Measurements from ENCODE around the gene GULP1. TPM values are rescaled to one million over a fixed set of nuclear protein-coding genes. Genes with fewer than 3 reads are reported as not detected.

GULP1 gene
- polyA plus RNA-seq, 1 donor (not counting 4 experiments of a cell fraction or from before 2014, with no cell fraction given), result 11.7 TPM

DNA sequence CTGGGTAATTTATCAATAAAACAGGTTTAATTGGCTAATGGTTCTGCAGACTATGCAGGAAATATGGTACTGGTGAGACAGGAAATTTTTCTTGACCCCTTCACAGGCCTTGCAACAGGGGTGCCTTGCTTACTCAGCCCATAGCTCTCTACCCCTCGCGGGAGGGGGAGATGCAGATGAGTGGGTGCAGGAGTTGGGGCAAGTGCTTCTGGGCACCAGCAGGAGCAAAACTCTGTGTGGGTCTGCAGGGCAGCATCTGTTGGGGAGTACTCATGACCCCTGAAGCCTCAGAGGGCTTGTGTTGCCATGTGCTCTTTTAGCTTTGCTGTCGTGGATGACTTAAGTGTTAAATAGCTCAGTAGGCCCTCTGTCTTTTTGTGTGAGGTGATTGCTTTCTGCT, 48.6 kb downstream of the GULP1 start:
- FAIRE-seq, result no peak
- Histone ChIP-seq H3K9ac (ENCODE audit: control insufficient read depth, extremely low read depth, insufficient read depth, low read length) (no peak overlapping the region), H3K79me2 (ENCODE audit: control insufficient read depth, insufficient read depth, low read length) (no peaks in the 10 kb centered on the region), H3K4me2 (ENCODE audit: control insufficient read depth, extremely low read depth, insufficient read depth, low read depth, low read length) (no peak overlapping the region), H3K9me1 (ENCODE audit: control insufficient read depth, extremely low read depth, insufficient read depth, low read length) (no peaks in the 10 kb centered on the region), H3K4me1 (ENCODE audit: control insufficient read depth, extremely low read depth, insufficient read depth, low read length) (no peaks in the 10 kb centered on the region), H3K36me3 (ENCODE audit: control insufficient read depth in 2 of 2, extremely low read depth in 1 of 2, insufficient read depth in 2 of 2, low read length in 2 of 2) (no peaks in the 10 kb centered on the region), H2AFZ (ENCODE audit: control insufficient read depth, low read length) (no peak overlapping the region), H3K9me3 (ENCODE audit: control insufficient read depth, low read depth, low read length) (no peaks in the 10 kb centered on the region), H4K20me1 (ENCODE audit: control insufficient read depth, extremely low read depth, insufficient read depth, low read length) (no peaks in the 10 kb centered on the region), H3K4me3 (ENCODE audit: control insufficient read depth in 2 of 3, extremely low read depth in 1 of 3, insufficient read depth in 2 of 3, low read depth in 1 of 3, low read length in 3 of 3) (no peak overlapping the region), H3K27me3 (ENCODE audit: control insufficient read depth, extremely low read depth, insufficient read depth, low read length) (no peaks in the 10 kb centered on the region), H3K27ac (ENCODE audit: control insufficient read depth, insufficient read depth, low read length) (no peak overlapping the region)
- TF ChIP-seq, protein P1, sequence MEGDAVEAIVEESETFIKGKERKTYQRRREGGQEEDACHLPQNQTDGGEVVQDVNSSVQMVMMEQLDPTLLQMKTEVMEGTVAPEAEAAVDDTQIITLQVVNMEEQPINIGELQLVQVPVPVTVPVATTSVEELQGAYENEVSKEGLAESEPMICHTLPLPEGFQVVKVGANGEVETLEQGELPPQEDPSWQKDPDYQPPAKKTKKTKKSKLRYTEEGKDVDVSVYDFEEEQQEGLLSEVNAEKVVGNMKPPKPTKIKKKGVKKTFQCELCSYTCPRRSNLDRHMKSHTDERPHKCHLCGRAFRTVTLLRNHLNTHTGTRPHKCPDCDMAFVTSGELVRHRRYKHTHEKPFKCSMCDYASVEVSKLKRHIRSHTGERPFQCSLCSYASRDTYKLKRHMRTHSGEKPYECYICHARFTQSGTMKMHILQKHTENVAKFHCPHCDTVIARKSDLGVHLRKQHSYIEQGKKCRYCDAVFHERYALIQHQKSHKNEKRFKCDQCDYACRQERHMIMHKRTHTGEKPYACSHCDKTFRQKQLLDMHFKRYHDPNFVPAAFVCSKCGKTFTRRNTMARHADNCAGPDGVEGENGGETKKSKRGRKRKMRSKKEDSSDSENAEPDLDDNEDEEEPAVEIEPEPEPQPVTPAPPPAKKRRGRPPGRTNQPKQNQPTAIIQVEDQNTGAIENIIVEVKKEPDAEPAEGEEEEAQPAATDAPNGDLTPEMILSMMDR (optimal IDR thresholded peaks at IDR 0.05 in 1 of 3, IDR thresholded peaks at IDR 0.05 in 1 of 3, conservative IDR thresholded peaks at IDR 0.05 in 1 of 3; ENCODE audit: extremely low read depth in 1 of 3, insufficient read depth in 2 of 3, low read length in 3 of 3), result no peak
- no peak for TF ChIP-seq EZH2 (IDR thresholded peaks at IDR 0.05; ENCODE audit: low read length)
- dilution Hi-C loops (cut with MboI; ENCODE audit: extremely low pct_ligation_motif_present, low sequenced_read_pairs), result no loop called here
- DNase-seq (ENCODE audit: low read depth, low spot score), result no peak

DNA sequence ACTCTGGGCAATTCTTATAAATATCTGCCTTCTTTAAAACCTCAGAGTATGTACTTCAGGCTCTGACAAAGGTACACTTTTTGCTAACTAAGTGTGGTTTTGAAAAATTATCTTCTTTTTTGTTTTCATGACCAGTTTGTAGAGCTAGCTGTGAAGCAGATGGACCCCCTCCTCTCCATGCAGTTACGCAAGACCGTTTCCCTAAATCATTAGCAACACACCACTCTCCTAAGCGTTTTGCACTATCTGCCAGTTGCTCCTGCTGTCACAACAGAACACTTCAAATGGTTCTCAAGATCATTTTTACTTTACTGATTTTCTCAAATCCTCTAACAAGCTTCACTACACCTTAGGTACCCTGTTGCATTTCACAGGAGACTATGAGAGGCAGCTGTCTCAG, 53.3 kb downstream of the GULP1 start:
- no peak overlapping the region for H3K27ac ChIP-seq (ENCODE audit: control insufficient read depth, insufficient read depth, low read length)
- no peak overlapping the region for H3K4me3 ChIP-seq (ENCODE audit: control insufficient read depth in 2 of 3, extremely low read depth in 1 of 3, insufficient read depth in 2 of 3, low read depth in 1 of 3, low read length in 3 of 3)
- no peaks in the 10 kb centered on the region for H4K20me1 ChIP-seq (ENCODE audit: control insufficient read depth, extremely low read depth, insufficient read depth, low read length)
- no peaks in the 10 kb centered on the region for H3K4me1 ChIP-seq (ENCODE audit: control insufficient read depth, extremely low read depth, insufficient read depth, low read length)
- H3K9me1 ChIP-seq (ENCODE audit: control insufficient read depth, extremely low read depth, insufficient read depth, low read length), result no peaks in the 10 kb centered on the region
- H3K79me2 ChIP-seq (ENCODE audit: control insufficient read depth, insufficient read depth, low read length), result no peaks in the 10 kb centered on the region
- no peak for FAIRE-seq
- TF ChIP-seq, protein P1 (optimal IDR thresholded peaks at IDR 0.05 in 1 of 3, IDR thresholded peaks at IDR 0.05 in 1 of 3, conservative IDR thresholded peaks at IDR 0.05 in 1 of 3; ENCODE audit: extremely low read depth in 1 of 3, insufficient read depth in 2 of 3, low read length in 3 of 3), result no peak
- TF ChIP-seq EZH2 (IDR thresholded peaks at IDR 0.05; ENCODE audit: low read length), result no peak
- no peak overlapping the region for H3K9ac ChIP-seq (ENCODE audit: control insufficient read depth, extremely low read depth, insufficient read depth, low read length)
- no peak for DNase-seq (ENCODE audit: low read depth, low spot score)
- no peaks in the 10 kb centered on the region for H3K27me3 ChIP-seq (ENCODE audit: control insufficient read depth, extremely low read depth, insufficient read depth, low read length)
- no peaks in the 10 kb centered on the region for H3K9me3 ChIP-seq (ENCODE audit: control insufficient read depth, low read depth, low read length)
- dilution Hi-C loops (cut with MboI; ENCODE audit: extremely low pct_ligation_motif_present, low sequenced_read_pairs), result no loop called here
- H3K4me2 ChIP-seq (ENCODE audit: control insufficient read depth, extremely low read depth, insufficient read depth, low read depth, low read length), result no peak overlapping the region
- H2AFZ ChIP-seq (ENCODE audit: control insufficient read depth, low read length), result no peak overlapping the region
- H3K36me3 ChIP-seq (ENCODE audit: control insufficient read depth in 2 of 2, extremely low read depth in 1 of 2, insufficient read depth in 2 of 2, low read length in 2 of 2), result no peaks in the 10 kb centered on the region
